ENCODE results near the gene C2orf68.

DNA sequence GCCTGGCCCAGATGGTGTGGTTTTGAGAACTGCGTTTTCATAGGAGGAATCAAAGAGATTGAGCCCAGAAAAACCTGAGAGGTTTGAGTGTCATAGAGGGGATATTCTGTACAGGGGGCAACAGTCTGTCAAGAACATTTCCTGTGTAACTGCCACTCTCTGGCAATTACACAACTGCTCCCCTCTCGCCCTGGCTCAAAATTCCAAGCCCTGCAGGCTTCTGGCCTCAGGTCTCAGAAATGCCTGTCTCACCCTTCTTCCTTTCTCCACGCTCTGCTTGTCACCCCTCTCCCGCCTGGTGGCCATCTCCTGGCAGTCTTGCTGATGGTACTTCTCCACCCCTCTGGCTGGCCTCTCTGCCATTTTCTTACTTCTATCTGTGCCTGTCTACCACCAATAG is 23.6 kb downstream of the C2orf68 start:
- no peak for TF ChIP-seq EZH2 (IDR thresholded peaks at IDR 0.05; ENCODE audit: low read length)
- TF ChIP-seq, protein P1, sequence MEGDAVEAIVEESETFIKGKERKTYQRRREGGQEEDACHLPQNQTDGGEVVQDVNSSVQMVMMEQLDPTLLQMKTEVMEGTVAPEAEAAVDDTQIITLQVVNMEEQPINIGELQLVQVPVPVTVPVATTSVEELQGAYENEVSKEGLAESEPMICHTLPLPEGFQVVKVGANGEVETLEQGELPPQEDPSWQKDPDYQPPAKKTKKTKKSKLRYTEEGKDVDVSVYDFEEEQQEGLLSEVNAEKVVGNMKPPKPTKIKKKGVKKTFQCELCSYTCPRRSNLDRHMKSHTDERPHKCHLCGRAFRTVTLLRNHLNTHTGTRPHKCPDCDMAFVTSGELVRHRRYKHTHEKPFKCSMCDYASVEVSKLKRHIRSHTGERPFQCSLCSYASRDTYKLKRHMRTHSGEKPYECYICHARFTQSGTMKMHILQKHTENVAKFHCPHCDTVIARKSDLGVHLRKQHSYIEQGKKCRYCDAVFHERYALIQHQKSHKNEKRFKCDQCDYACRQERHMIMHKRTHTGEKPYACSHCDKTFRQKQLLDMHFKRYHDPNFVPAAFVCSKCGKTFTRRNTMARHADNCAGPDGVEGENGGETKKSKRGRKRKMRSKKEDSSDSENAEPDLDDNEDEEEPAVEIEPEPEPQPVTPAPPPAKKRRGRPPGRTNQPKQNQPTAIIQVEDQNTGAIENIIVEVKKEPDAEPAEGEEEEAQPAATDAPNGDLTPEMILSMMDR (optimal IDR thresholded peaks at IDR 0.05 in 1 of 3, IDR thresholded peaks at IDR 0.05 in 1 of 3, conservative IDR thresholded peaks at IDR 0.05 in 1 of 3; ENCODE audit: extremely low read depth in 1 of 3, insufficient read depth in 2 of 3, low read length in 3 of 3), result no peak

All from keratinocyte (primary cell).